ENCODE measurements around the gene TMEM258.

The TMEM258 gene

DNA sequence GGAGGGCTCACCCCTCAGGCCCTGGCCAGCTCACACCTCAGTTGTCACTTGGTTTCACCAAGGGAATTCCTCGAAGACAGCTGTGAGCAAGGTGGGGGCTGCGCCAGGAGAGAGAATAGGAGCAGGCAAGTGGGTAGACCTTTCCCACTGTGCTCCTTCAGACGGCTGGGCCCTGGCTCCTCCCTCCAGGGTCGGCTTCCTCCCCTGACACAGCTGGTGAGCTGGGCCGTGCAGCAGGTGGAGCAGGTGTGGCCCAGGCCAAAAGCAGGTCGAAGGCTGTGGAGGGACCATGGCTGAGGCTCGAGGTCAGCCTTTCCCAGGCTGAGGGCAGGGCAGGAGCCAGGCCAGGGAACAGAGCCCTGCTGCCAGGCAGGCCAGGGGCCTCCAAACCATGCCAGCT lies 52.4 kb downstream of the TMEM258 start:
- DNase-seq (ENCODE audit: low spot score) = no peak

- no peak for DNase-seq (ENCODE audit: low spot score)
These were observed 53.0 kb downstream of the TMEM258 start for GRCh38 chr11:61739413-61739812.

Data from RKO (cell line).